Suprapubic skin (tissue), 4 donors: ENCODE data around the gene PLAGL1.

Experiments used
- EP300 ChIP-seq: sonication (generic); formaldehyde crosslinking; IDR thresholded peaks from one replicate; pipeline ENCODE4 v1.6.1; 2017; ENCODE audit warnings: antibody characterized with exemption
- POLR2A ChIP-seq, 2 donors: fragments of 450-650 bp; IDR thresholded peaks; one replicate each; pipeline ENCODE4 v1.6.1; 2017; ENCODE audit warnings: antibody characterized with exemption in 2 of 2, mild to moderate bottlenecking in 2 of 2, moderate library complexity in 2 of 2
- POLR2AphosphoS5 ChIP-seq, 3 donors: sonication (generic); formaldehyde crosslinking; IDR thresholded peaks; one replicate each; pipeline ENCODE4 v1.6.1; 2017; ENCODE audit warnings: antibody characterized with exemption in 3 of 3
- TF ChIP-seq, protein P1 (sequence below), 2 donors: fragments of 200-600 bp in 1 of 2; fragments of 450-650 bp in 1 of 2; sonication (generic) in 1 of 2; IDR thresholded peaks; one replicate each; pipeline ENCODE4 v1.5.1; 2016 to 2019; ENCODE audit warnings: antibody characterized with exemption in 2 of 2, mild to moderate bottlenecking in 1 of 2, moderate library complexity in 1 of 2

GRCh38 chr6:143959927-143960326 lies 48.1 kb downstream of the PLAGL1 start:
- TF ChIP-seq, protein P1, sequence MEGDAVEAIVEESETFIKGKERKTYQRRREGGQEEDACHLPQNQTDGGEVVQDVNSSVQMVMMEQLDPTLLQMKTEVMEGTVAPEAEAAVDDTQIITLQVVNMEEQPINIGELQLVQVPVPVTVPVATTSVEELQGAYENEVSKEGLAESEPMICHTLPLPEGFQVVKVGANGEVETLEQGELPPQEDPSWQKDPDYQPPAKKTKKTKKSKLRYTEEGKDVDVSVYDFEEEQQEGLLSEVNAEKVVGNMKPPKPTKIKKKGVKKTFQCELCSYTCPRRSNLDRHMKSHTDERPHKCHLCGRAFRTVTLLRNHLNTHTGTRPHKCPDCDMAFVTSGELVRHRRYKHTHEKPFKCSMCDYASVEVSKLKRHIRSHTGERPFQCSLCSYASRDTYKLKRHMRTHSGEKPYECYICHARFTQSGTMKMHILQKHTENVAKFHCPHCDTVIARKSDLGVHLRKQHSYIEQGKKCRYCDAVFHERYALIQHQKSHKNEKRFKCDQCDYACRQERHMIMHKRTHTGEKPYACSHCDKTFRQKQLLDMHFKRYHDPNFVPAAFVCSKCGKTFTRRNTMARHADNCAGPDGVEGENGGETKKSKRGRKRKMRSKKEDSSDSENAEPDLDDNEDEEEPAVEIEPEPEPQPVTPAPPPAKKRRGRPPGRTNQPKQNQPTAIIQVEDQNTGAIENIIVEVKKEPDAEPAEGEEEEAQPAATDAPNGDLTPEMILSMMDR (IDR thresholded peaks at IDR 0.05): no peak
- TF ChIP-seq POLR2A (IDR thresholded peaks at IDR 0.05): no peak
- TF ChIP-seq EP300: no peak
- no peak for TF ChIP-seq POLR2AphosphoS5 (IDR thresholded peaks at IDR 0.05)
